HCT116 (cell line): ENCODE results near the gene HMCN2. TPM values are rescaled to one million over a fixed set of nuclear protein-coding genes. Genes with fewer than 3 reads are reported as not detected.

Experiments
- ATAC-seq: fragments of 200-7000 bp; cut with Tn5 transposase; 2 replicates; pipeline ENCODE4 v1.9.1; 2020; ENCODE audit warnings: mild to moderate bottlenecking, moderate library complexity
- BruUV-seq: library from RNA; stranded (reverse); fragments of 400-500 nt; replicated peaks from 2 replicates; lab custom pipeline; 2021; lab: Mats Ljungman, UMichigan
- CTCF ChIA-PET: fragments of 300-600 bp; sonication (Branson Sonifier 250); formaldehyde crosslinking; loops from one replicate; lab custom pipeline; 2021; ENCODE audit warnings: antibody characterized with exemption; lab: Charles Lee
- POLR2A ChIA-PET: fragments of 300-600, 350-600 bp; sonication (Branson Sonifier 250); formaldehyde crosslinking; loops from one replicate; lab custom pipeline; 2021; ENCODE audit warnings: antibody characterized with exemption; lab: Charles Lee
- RAD21 ChIA-PET, 2 experiments: fragments of 300-600 bp; sonication (Branson Sonifier 250); formaldehyde crosslinking; loops; one replicate each; lab custom pipeline; 2023; ENCODE audit warnings: low total read pairs in 2 of 2; ENCODE audit not compliant: uncharacterized antibody in 2 of 2, unreplicated experiment in 2 of 2, low non-redundant PET in 1 of 2; lab: Charles Lee
- DNase-seq: peaks from one replicate; pipeline ENCODE4 v3.0.0-alpha.2; 2010; ENCODE audit warnings: low read depth, low spot score
- H2AFZ ChIP-seq: fragments of 200-600 bp; shearing (Covaris generic), sonication (generic); 2 replicates; pipeline ENCODE4 v1.6.1; 2017; ENCODE audit warnings: low read depth, mixed run types, mixed read lengths, antibody characterized with exemption, low read length; ENCODE audit not compliant: poor library complexity, severe bottlenecking
- H3K27ac ChIP-seq: 2 replicates; pipeline ENCODE4 v1.5.1; 2012; ENCODE audit warnings: low read depth, low read length
- H3K27me3 ChIP-seq: fragments of 200-600 bp; sonication (generic); 2 replicates; pipeline ENCODE4 v1.6.1; 2016; ENCODE audit warnings: mixed run types, low read length, mixed read lengths; ENCODE audit not compliant: insufficient read depth
- H3K36me3 ChIP-seq, 2 experiments: fragments of 200-500 bp in 1 of 2; fragments of 200-600 bp in 1 of 2; sonication (Bioruptor generic) in 1 of 2; sonication (generic) in 1 of 2; 2 replicates each; pipeline versions ENCODE4 v1.5.1 to v1.6.1; 2014 to 2016; ENCODE audit warnings: low read length in 2 of 2, inconsistent platforms in 1 of 2, mixed read lengths in 1 of 2, mixed run types in 1 of 2; ENCODE audit not compliant: insufficient read depth in 2 of 2, control insufficient read depth in 1 of 2
- H3K4me1 ChIP-seq, 2 experiments: fragments of 200-600 bp in 1 of 2; sonication (generic) in 1 of 2; 2 replicates each; pipeline versions ENCODE4 v1.5.1 to v1.6.1; 2012 to 2017; ENCODE audit warnings: low read length in 2 of 2, inconsistent platforms in 1 of 2, mild to moderate bottlenecking in 1 of 2, mixed read lengths in 1 of 2, mixed run types in 1 of 2, moderate library complexity in 1 of 2; ENCODE audit not compliant: insufficient read depth in 2 of 2, control insufficient read depth in 1 of 2
- H3K4me2 ChIP-seq: fragments of 200-600 bp; sonication (generic); 2 replicates; pipeline ENCODE4 v1.6.1; 2017; ENCODE audit warnings: mixed run types, low read length, mixed read lengths
- H3K4me3 ChIP-seq, 2 experiments: fragments of 200-600 bp in 1 of 2; sonication (generic) in 1 of 2; replicated peaks in 1 of 2; 2 replicates each; pipeline ENCODE4 v1.5.1; 2011 to 2016; ENCODE audit warnings: low read length in 2 of 2, control low read depth in 1 of 2, low read depth in 1 of 2, mild to moderate bottlenecking in 1 of 2, mixed read lengths in 1 of 2, mixed run types in 1 of 2
- H3K79me2 ChIP-seq: fragments of 200-600 bp; sonication (generic); 2 replicates; pipeline ENCODE4 v1.6.1; 2017; ENCODE audit warnings: mild to moderate bottlenecking, mixed run types, low read length, moderate library complexity, mixed read lengths; ENCODE audit not compliant: insufficient read depth
- H3K9ac ChIP-seq: fragments of 200-600 bp; sonication (generic); 2 replicates; pipeline ENCODE4 v1.6.1; 2016; ENCODE audit warnings: low read length, mixed read lengths
- H3K9me2 ChIP-seq: fragments of 200-600 bp; sonication (generic), shearing (Covaris generic); 2 replicates; pipeline ENCODE4 v1.6.1; 2017; ENCODE audit warnings: mixed run types, mild to moderate bottlenecking, moderate library complexity; ENCODE audit not compliant: insufficient read depth
- H3K9me3 ChIP-seq, 2 experiments: fragments of 200-500 bp in 1 of 2; fragments of 200-600 bp in 1 of 2; sonication (Bioruptor generic) in 1 of 2; sonication (generic) in 1 of 2; 2 replicates each; pipeline ENCODE4 v1.6.1; 2014 to 2017; ENCODE audit warnings: low read length in 2 of 2, mixed read lengths in 2 of 2, inconsistent platforms in 1 of 2, low read depth in 1 of 2, mild to moderate bottlenecking in 1 of 2, mixed run types in 1 of 2, moderate library complexity in 1 of 2; ENCODE audit not compliant: control insufficient read depth in 1 of 2, insufficient read depth in 1 of 2
- H4K20me1 ChIP-seq: fragments of 200-600 bp; sonication (generic), shearing (Covaris generic); 2 replicates; pipeline ENCODE4 v1.6.1; 2017; ENCODE audit warnings: mixed run types, mild to moderate bottlenecking, moderate library complexity; ENCODE audit not compliant: insufficient read depth
- CEBPB ChIP-seq: IDR thresholded peaks from 2 replicates; pipeline ENCODE4 v1.6.1; 2012; ENCODE audit warnings: low read depth
- CTCF ChIP-seq, 3 experiments: fragments of 200-600 bp in 1 of 3; sonication (generic) in 1 of 3; IDR thresholded peaks in 2 of 3; conservative IDR thresholded peaks in 1 of 3; 2 replicates each; pipeline ENCODE4 v1.5.1; 2012 to 2017; ENCODE audit warnings: low read depth in 2 of 3, low read length in 2 of 3, antibody characterized with exemption in 1 of 3, borderline replicate concordance in 1 of 3, control low read depth in 1 of 3, mild to moderate bottlenecking in 1 of 3, mixed read lengths in 1 of 3, mixed run types in 1 of 3, moderate library complexity in 1 of 3; ENCODE audit not compliant: insufficient read depth in 1 of 3
- EGR1 ChIP-seq: IDR thresholded peaks from 2 replicates; pipeline ENCODE4 v1.6.1; 2012; ENCODE audit warnings: low read depth
- ELF1 ChIP-seq: IDR thresholded peaks from 2 replicates; pipeline ENCODE4 v1.6.1; 2012; ENCODE audit warnings: low read depth, borderline replicate concordance
- EZH2 ChIP-seq: fragments of 200-600 bp; sonication (generic); IDR thresholded peaks from 2 replicates; pipeline ENCODE4 v1.6.1; 2017; ENCODE audit warnings: antibody characterized with exemption, mixed run types
- EZH2phosphoT487 ChIP-seq: fragments of 200-600 bp; IDR thresholded peaks from 2 replicates; pipeline ENCODE4 v1.6.1; 2018; ENCODE audit warnings: antibody characterized with exemption, borderline replicate concordance
- JUND ChIP-seq: IDR thresholded peaks from 2 replicates; pipeline ENCODE4 v1.6.1; 2012
- POLR2A ChIP-seq: IDR thresholded peaks from 2 replicates; pipeline ENCODE4 v1.7.0; 2011; ENCODE audit warnings: borderline replicate concordance; ENCODE audit not compliant: insufficient read depth, insufficient read length; ENCODE audit errors: extremely low read depth
- POLR2AphosphoS5 ChIP-seq: IDR thresholded peaks from 2 replicates; pipeline ENCODE4 v1.6.1; 2011; ENCODE audit warnings: mild to moderate bottlenecking, low read depth, low read length, moderate library complexity
- RAD21 ChIP-seq: IDR thresholded peaks from 2 replicates; pipeline ENCODE4 v1.6.1; 2012; ENCODE audit warnings: low read depth, mild to moderate bottlenecking
- REST ChIP-seq: IDR thresholded peaks from 2 replicates; pipeline ENCODE4 v1.6.1; 2012; ENCODE audit warnings: low read depth
- SIN3A ChIP-seq: IDR thresholded peaks from 2 replicates; pipeline ENCODE4 v1.6.1; 2012; ENCODE audit warnings: low read depth
- SP1 ChIP-seq: IDR thresholded peaks from 2 replicates; pipeline ENCODE4 v1.6.1; 2012; ENCODE audit warnings: low read depth
- SRF ChIP-seq: IDR thresholded peaks from 2 replicates; pipeline ENCODE4 v1.6.1; 2012; ENCODE audit warnings: low read depth
- TCF7L2 ChIP-seq: IDR thresholded peaks from 2 replicates; pipeline ENCODE4 v1.7.0; 2011; ENCODE audit warnings: borderline replicate concordance, inconsistent platforms; ENCODE audit not compliant: insufficient read depth, insufficient read length; ENCODE audit errors: extremely low read depth
- YY1 ChIP-seq: IDR thresholded peaks from 2 replicates; pipeline ENCODE4 v1.6.1; 2011; ENCODE audit warnings: low read length, low read depth, moderate library complexity, mild to moderate bottlenecking; ENCODE audit not compliant: insufficient replicate concordance; ENCODE audit errors: extremely low read depth
- ZFX ChIP-seq: fragments of 450-650 bp; IDR thresholded peaks from 2 replicates; pipeline ENCODE4 v1.6.1; 2017
- intact Hi-C: fragments of 100-400 bp; cut with micrococcal nuclease; formaldehyde crosslinking; loops from 2 replicates; pipeline ENCODE4 v1.10.0; 2022
- total RNA-seq: library from RNA; stranded (reverse); gene quantifications from one replicate; pipeline ENCODE4 v1.2.1, GENCODE V29; 2021; ENCODE audit not compliant: unreplicated experiment
- TF ChIP-seq, protein P1 (sequence below): IDR thresholded peaks from 2 replicates; pipeline ENCODE4 v1.6.1; 2011; ENCODE audit warnings: mild to moderate bottlenecking, low read length, moderate library complexity; ENCODE audit not compliant: insufficient replicate concordance; ENCODE audit errors: extremely low read depth
- TF ChIP-seq, protein P2 (sequence below): IDR thresholded peaks from 2 replicates; pipeline ENCODE4 v1.6.1; 2012
- TF ChIP-seq, protein P3 (sequence below): IDR thresholded peaks from 2 replicates; pipeline ENCODE4 v1.6.1; 2012

HMCN2 gene
- total RNA-seq, 1 experiment from 2014 or later: 0.22 TPM

DNA sequence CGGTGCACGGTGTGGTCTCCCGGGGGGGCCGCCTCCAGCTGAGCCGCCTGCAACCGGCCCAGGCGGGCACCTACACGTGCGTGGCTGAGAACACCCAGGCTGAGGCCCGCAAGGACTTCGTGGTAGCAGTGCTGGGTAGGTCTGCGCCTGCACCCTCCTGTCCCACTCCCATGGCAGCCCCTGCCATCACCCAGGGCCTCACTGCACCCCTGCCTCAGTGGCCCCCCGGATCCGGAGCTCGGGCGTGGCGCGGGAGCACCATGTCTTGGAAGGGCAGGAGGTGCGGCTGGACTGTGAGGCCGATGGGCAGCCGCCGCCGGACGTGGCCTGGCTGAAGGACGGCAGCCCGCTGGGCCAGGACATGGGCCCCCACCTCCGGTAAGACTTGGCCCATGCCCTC lies 125.4 kb downstream of the HMCN2 start:
- Histone ChIP-seq H3K4me1 (peaks cover 0 to 5% of the 10 kb centered on the region in 2 experiments; a peak in 2 of 4 replicates), H3K27ac (no peak overlapping the region), H3K4me2 (no peak overlapping the region), H2AFZ (no peak overlapping the region), H3K9me2 (no peaks in the 10 kb centered on the region), H4K20me1 (no peaks in the 10 kb centered on the region), H3K9ac (no peak overlapping the region), H3K79me2 (no peaks in the 10 kb centered on the region), H3K9me3 (no peaks in the 10 kb centered on the region), H3K36me3 (no peaks in the 10 kb centered on the region), H3K4me3 (no peak overlapping the region), H3K27me3 (no peaks in the 10 kb centered on the region)
- intact Hi-C loops: no loop called here
- RAD21 ChIA-PET: no interaction called here
- DNase-seq (no peak), ATAC-seq (no peak)
- CTCF ChIA-PET: no interaction called here
- POLR2A ChIA-PET: no interaction called here
- TF ChIP-seq EZH2phosphoT487 (no peak), CEBPB (no peak), RAD21 (no peak), EZH2 (no peak), SRF (no peak), YY1 (no peak), REST (no peak), EGR1 (no peak), CTCF (IDR thresholded peaks at IDR 0.05 in 2 of 3, conservative IDR thresholded peaks at IDR 0.05 in 1 of 3; ENCODE audit: borderline replicate concordance in 1 of 3, insufficient read depth in 1 of 3, low read depth in 2 of 3, low read length in 2 of 3) (no peak), SP1 (no peak), POLR2AphosphoS5 (no peak), ELF1 (no peak), POLR2A (no peak), SIN3A (no peak), ZFX (no peak), JUND (no peak), TCF7L2 (no peak)
- TF ChIP-seq, protein P1, sequence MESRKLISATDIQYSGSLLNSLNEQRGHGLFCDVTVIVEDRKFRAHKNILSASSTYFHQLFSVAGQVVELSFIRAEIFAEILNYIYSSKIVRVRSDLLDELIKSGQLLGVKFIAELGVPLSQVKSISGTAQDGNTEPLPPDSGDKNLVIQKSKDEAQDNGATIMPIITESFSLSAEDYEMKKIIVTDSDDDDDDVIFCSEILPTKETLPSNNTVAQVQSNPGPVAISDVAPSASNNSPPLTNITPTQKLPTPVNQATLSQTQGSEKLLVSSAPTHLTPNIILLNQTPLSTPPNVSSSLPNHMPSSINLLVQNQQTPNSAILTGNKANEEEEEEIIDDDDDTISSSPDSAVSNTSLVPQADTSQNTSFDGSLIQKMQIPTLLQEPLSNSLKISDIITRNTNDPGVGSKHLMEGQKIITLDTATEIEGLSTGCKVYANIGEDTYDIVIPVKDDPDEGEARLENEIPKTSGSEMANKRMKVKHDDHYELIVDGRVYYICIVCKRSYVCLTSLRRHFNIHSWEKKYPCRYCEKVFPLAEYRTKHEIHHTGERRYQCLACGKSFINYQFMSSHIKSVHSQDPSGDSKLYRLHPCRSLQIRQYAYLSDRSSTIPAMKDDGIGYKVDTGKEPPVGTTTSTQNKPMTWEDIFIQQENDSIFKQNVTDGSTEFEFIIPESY: no peak
- TF ChIP-seq, protein P2, sequence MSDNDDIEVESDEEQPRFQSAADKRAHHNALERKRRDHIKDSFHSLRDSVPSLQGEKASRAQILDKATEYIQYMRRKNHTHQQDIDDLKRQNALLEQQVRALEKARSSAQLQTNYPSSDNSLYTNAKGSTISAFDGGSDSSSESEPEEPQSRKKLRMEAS: no peak
- TF ChIP-seq, protein P3, sequence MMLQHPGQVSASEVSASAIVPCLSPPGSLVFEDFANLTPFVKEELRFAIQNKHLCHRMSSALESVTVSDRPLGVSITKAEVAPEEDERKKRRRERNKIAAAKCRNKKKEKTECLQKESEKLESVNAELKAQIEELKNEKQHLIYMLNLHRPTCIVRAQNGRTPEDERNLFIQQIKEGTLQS: no peak
- BruUV-seq: no TSS peak
